Mucosa of rectum (tissue), 2 donors: Measurements from ENCODE around the gene RPL9.

Source experiments
- H3K27ac ChIP-seq, 2 donors: one replicate each; pipeline ENCODE4 v1.7.0; 2013; ENCODE audit warnings: inconsistent platforms in 2 of 2, low read depth in 2 of 2, low read length in 2 of 2
- H3K27me3 ChIP-seq, 2 donors: one replicate each; pipeline ENCODE4 v1.7.0; 2013; ENCODE audit warnings: low read length in 2 of 2; ENCODE audit not compliant: control insufficient read depth in 2 of 2, insufficient read depth in 2 of 2
- H3K36me3 ChIP-seq, 2 donors: one replicate each; pipeline ENCODE4 v1.7.0; 2013; ENCODE audit warnings: low read length in 2 of 2; ENCODE audit not compliant: control insufficient read depth in 2 of 2, insufficient read depth in 2 of 2
- H3K4me1 ChIP-seq, 2 donors: one replicate each; pipeline ENCODE4 v1.7.0; 2013; ENCODE audit warnings: low read length in 2 of 2, mild to moderate bottlenecking in 1 of 2; ENCODE audit not compliant: control insufficient read depth in 2 of 2, insufficient read depth in 2 of 2
- H3K4me3 ChIP-seq, 2 donors: one replicate each; pipeline ENCODE4 v1.7.0; 2013; ENCODE audit warnings: low read length in 2 of 2
- H3K9ac ChIP-seq, 2 donors: one replicate each; pipeline ENCODE4 v1.7.0; 2013; ENCODE audit warnings: low read length in 2 of 2, low read depth in 1 of 2, mild to moderate bottlenecking in 1 of 2
- H3K9me3 ChIP-seq, 2 donors: one replicate each; pipeline ENCODE4 v1.7.0; 2013; ENCODE audit warnings: low read length in 2 of 2; ENCODE audit not compliant: control insufficient read depth in 2 of 2
- donor health status: healthy.
- donor health status: Normal muscosa, but diverticular disease.

The RPL9 gene

GRCh38 chr4:39451423-39452023 is 7.2 kb downstream of the RPL9 start:
- Histone ChIP-seq H3K36me3 (peaks cover 45 to 48% of the 10 kb centered on the region in 2 donors), H3K9ac (no peak overlapping the region), H3K9me3 (no peaks in the 10 kb centered on the region), H3K4me3 (no peak overlapping the region), H3K4me1 (peaks cover 9 to 10% of the 10 kb centered on the region in 2 donors), H3K27ac (no peak overlapping the region), H3K27me3 (no peaks in the 10 kb centered on the region)

- H3K27me3 ChIP-seq = no peaks in the 10 kb centered on the region
- H3K4me1 ChIP-seq = peaks cover 9 to 13% of the 10 kb centered on the region in 2 donors
- no peaks in the 10 kb centered on the region for H3K9me3 ChIP-seq
- H3K27ac ChIP-seq = no peak overlapping the region
- H3K9ac ChIP-seq = no peak overlapping the region
- peaks cover 38 to 39% of the 10 kb centered on the region in 2 donors for H3K36me3 ChIP-seq
- H3K4me3 ChIP-seq = no peak overlapping the region
Observed at GRCh38 chr4:39450618-39451017, 8.1 kb downstream of the RPL9 start.

GRCh38 chr4:39446842-39447573 is 11.7 kb downstream of the RPL9 start:
- peak overlapping the region; percentile 60 to 61 for H3K9ac ChIP-seq
- H3K36me3 ChIP-seq = peaks cover 9 to 11% of the 10 kb centered on the region in 2 donors
- no peaks in the 10 kb centered on the region for H3K27me3 ChIP-seq
- H3K27ac ChIP-seq = peak overlapping the region; percentile 78 to 83
- no peaks in the 10 kb centered on the region for H3K9me3 ChIP-seq
- H3K4me1 ChIP-seq = peaks cover 9 to 13% of the 10 kb centered on the region in 2 donors
- peak overlapping the region; percentile 75 for H3K4me3 ChIP-seq

- Histone ChIP-seq H3K27me3 (no peaks in the 10 kb centered on the region), H3K4me1 (peaks cover 9 to 13% of the 10 kb centered on the region in 2 donors), H3K9ac (peak overlapping the region in 1 of 2 donors; percentile 61), H3K27ac (peak overlapping the region; percentile 78 to 83), H3K4me3 (peak overlapping the region; percentile 75), H3K9me3 (no peaks in the 10 kb centered on the region), H3K36me3 (peaks cover 4 to 6% of the 10 kb centered on the region in 2 donors)
Observed at GRCh38 chr4:39446483-39446841, 12.3 kb downstream of the RPL9 start.

GRCh38 chr4:39442998-39443397 is 15.7 kb downstream of the RPL9 start:
- no peaks in the 10 kb centered on the region for H3K36me3 ChIP-seq
- H3K27me3 ChIP-seq = no peaks in the 10 kb centered on the region
- H3K4me1 ChIP-seq = peaks cover 9 to 13% of the 10 kb centered on the region in 2 donors
- H3K9me3 ChIP-seq = no peaks in the 10 kb centered on the region
- no peak overlapping the region for H3K9ac ChIP-seq
- no peak overlapping the region for H3K4me3 ChIP-seq
- H3K27ac ChIP-seq = no peak overlapping the region

- no peaks in the 10 kb centered on the region for H3K27me3 ChIP-seq
Observed at GRCh38 chr4:39441593-39441992, 17.1 kb downstream of the RPL9 start.

GRCh38 chr4:39435659-39436563 is 22.8 kb downstream of the RPL9 start:
- Histone ChIP-seq H3K36me3 (no peaks in the 10 kb centered on the region), H3K9me3 (no peaks in the 10 kb centered on the region), H3K27me3 (no peaks in the 10 kb centered on the region), H3K9ac (no peak overlapping the region), H3K4me1 (no peaks in the 10 kb centered on the region), H3K4me3 (no peak overlapping the region), H3K27ac (no peak overlapping the region)

More at GRCh38 chr4:39441593-39441992, 17.1 kb downstream of the RPL9 start:
- H3K4me1 ChIP-seq = peaks cover 0 to 4% of the 10 kb centered on the region in 2 donors
- no peaks in the 10 kb centered on the region for H3K36me3 ChIP-seq
- no peak overlapping the region for H3K9ac ChIP-seq
- H3K27ac ChIP-seq = no peak overlapping the region
- H3K9me3 ChIP-seq = no peaks in the 10 kb centered on the region
- H3K4me3 ChIP-seq = no peak overlapping the region

GRCh38 chr4:39433878-39434492 is 24.7 kb downstream of the RPL9 start:
- Histone ChIP-seq H3K9me3 (no peaks in the 10 kb centered on the region), H3K27me3 (no peaks in the 10 kb centered on the region), H3K36me3 (no peaks in the 10 kb centered on the region), H3K4me1 (no peaks in the 10 kb centered on the region), H3K9ac (no peak overlapping the region), H3K27ac (no peak overlapping the region), H3K4me3 (no peak overlapping the region)

- H3K36me3 ChIP-seq = no peaks in the 10 kb centered on the region
- H3K4me3 ChIP-seq = no peak overlapping the region
- no peaks in the 10 kb centered on the region for H3K27me3 ChIP-seq
- no peak overlapping the region for H3K27ac ChIP-seq
- no peak overlapping the region for H3K9ac ChIP-seq
- H3K4me1 ChIP-seq = no peaks in the 10 kb centered on the region
- no peaks in the 10 kb centered on the region for H3K9me3 ChIP-seq
Observed at GRCh38 chr4:39429476-39430334, 29.0 kb downstream of the RPL9 start.
